ENCODE measurements around the gene LINGO1. TPM values are rescaled to one million over a fixed set of nuclear protein-coding genes. Genes with fewer than 3 reads are reported as not detected.

LINGO1 gene, protein sequence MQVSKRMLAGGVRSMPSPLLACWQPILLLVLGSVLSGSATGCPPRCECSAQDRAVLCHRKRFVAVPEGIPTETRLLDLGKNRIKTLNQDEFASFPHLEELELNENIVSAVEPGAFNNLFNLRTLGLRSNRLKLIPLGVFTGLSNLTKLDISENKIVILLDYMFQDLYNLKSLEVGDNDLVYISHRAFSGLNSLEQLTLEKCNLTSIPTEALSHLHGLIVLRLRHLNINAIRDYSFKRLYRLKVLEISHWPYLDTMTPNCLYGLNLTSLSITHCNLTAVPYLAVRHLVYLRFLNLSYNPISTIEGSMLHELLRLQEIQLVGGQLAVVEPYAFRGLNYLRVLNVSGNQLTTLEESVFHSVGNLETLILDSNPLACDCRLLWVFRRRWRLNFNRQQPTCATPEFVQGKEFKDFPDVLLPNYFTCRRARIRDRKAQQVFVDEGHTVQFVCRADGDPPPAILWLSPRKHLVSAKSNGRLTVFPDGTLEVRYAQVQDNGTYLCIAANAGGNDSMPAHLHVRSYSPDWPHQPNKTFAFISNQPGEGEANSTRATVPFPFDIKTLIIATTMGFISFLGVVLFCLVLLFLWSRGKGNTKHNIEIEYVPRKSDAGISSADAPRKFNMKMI
- polyA plus RNA-seq (2011; rRNA removed) (2.2 and 3.3 TPM in 2 replicates), polyA plus RNA-seq (2017; fragmentation: RNase III; extraction: RNeasy Plus Mini Kit Qiagen cat#74134 plus additional on column Dnase treatment) (2.9 to 3.5 TPM (median 3.3 TPM) in 3 replicates), polyA minus RNA-seq (2011; rRNA and poly(A)+ RNA removed) (4.1 and 4.4 TPM in 2 replicates)
- 10.4 and 14.0 TPM in 2 replicates for polyA plus RNA-seq (2012; cell fraction: cytosol; rRNA removed)
- 8.9 and 11.4 TPM in 2 replicates for polyA plus RNA-seq (2012; cell fraction: nucleus; rRNA removed)

DNA sequence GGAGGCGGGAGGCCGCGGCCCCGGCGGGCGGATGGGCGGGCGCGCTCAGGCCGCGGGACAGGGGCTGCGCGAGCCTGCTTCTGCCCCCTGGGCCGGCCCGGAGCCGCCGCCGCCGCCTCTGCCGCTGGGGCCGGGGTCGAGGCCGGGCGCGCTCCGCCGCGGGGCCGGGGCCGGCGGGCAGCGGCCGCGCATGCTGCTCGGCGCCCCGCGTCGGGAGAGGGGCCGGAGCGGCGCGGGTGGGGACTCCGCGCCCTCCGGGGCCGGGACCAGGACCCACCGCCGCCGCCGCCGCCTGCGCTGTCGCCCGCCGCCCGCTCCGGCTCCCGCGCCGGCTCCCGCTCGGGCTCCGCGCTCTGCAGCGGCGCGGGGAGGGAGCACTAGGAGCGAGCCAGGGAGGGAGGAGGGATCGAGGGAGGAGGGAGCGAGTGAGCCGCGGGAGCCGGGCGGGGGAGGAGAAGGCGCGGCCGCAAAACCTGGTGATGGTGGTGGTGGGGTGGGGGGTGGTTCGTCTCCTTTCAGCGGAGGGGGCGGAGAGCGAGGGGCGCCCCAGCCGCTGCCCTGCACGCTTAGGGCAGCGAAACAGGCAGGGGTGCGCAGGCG is at the start of gene LINGO1:
TSS of gene LINGO1 (minus strand) at position 379 of the 600 bp plus-strand sequence. CDS start 597 bp downstream, outside the sequence.
- Histone ChIP-seq H3K4me1 (peaks cover 10% of the 10 kb centered on the region; the same call in 1 of the 3 replicates), H3K9me3 (no peaks in the 10 kb centered on the region), H3K4me2 (peak within 1 kb of the TSS; percentile 96), H3K27ac (peak within 1 kb of the TSS; percentile 55 to 88), H3K4me3 (peak within 1 kb of the TSS; percentile 50)
- ChIA-PET CTCF (interaction anchor here (0.6 to 9.1 kb wide), 97 partner anchors 9 to 786 kb away, joined by 3 to 271 read pairs (median 4); partner anchors contain the start of gene PSTPIP1), POLR2A (interaction anchor here (1.4 to 1.5 kb wide), 2 partner anchors 89 to 189 kb away, joined by 3 to 8 read pairs; no protein-coding TSS in a partner anchor)
- FAIRE-seq (no peak), ATAC-seq (peak in 1 of 2 experiments; percentile 15; a peak in 4 of 6 replicates), DNase-seq (ENCODE audit: low read depth in 1 of 2, low spot score in 1 of 2) (peak; percentile 37 to 46)
- TF ChIP-seq RFX5 (IDR thresholded peaks at IDR 0.05) = no peak
- TF ChIP-seq ESRRA (IDR thresholded peaks at IDR 0.05; ENCODE audit: borderline replicate concordance, low read length) = no peak
- TF ChIP-seq, protein P1, sequence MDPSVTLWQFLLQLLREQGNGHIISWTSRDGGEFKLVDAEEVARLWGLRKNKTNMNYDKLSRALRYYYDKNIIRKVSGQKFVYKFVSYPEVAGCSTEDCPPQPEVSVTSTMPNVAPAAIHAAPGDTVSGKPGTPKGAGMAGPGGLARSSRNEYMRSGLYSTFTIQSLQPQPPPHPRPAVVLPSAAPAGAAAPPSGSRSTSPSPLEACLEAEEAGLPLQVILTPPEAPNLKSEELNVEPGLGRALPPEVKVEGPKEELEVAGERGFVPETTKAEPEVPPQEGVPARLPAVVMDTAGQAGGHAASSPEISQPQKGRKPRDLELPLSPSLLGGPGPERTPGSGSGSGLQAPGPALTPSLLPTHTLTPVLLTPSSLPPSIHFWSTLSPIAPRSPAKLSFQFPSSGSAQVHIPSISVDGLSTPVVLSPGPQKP (IDR thresholded peaks at IDR 0.05; ENCODE audit: low read depth, low read length) = no peak
- TF ChIP-seq, protein P2, sequence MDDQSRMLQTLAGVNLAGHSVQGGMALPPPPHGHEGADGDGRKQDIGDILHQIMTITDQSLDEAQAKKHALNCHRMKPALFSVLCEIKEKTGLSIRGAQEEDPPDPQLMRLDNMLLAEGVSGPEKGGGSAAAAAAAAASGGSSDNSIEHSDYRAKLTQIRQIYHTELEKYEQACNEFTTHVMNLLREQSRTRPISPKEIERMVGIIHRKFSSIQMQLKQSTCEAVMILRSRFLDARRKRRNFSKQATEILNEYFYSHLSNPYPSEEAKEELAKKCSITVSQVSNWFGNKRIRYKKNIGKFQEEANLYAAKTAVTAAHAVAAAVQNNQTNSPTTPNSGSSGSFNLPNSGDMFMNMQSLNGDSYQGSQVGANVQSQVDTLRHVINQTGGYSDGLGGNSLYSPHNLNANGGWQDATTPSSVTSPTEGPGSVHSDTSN (IDR thresholded peaks at IDR 0.05) = no peak
- no peak for TF ChIP-seq CBX2 (IDR thresholded peaks at IDR 0.05; ENCODE audit: borderline replicate concordance, low read depth)
- no peak for TF ChIP-seq GATA3 (IDR thresholded peaks at IDR 0.05; ENCODE audit: borderline replicate concordance)
- no peak for TF ChIP-seq JUNB (IDR thresholded peaks at IDR 0.05)
- no peak for TF ChIP-seq KDM1A (IDR thresholded peaks at IDR 0.05; ENCODE audit: low read depth)
- TF ChIP-seq NR3C1 (IDR thresholded peaks at IDR 0.05) = no peak
- TF ChIP-seq MYC (IDR thresholded peaks at IDR 0.05; ENCODE audit: borderline replicate concordance, low read length) = no peak
- TF ChIP-seq PHF8 (IDR thresholded peaks at IDR 0.05; ENCODE audit: borderline replicate concordance, low read depth) = no peak
- TF ChIP-seq HDAC2 (IDR thresholded peaks at IDR 0.05) = no peak
- TF ChIP-seq, protein P3, sequence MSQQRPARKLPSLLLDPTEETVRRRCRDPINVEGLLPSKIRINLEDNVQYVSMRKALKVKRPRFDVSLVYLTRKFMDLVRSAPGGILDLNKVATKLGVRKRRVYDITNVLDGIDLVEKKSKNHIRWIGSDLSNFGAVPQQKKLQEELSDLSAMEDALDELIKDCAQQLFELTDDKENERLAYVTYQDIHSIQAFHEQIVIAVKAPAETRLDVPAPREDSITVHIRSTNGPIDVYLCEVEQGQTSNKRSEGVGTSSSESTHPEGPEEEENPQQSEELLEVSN (IDR thresholded peaks at IDR 0.05; ENCODE audit: borderline replicate concordance, low read depth) = no peak
- no peak for TF ChIP-seq ZC3H11A (IDR thresholded peaks at IDR 0.05)
- TF ChIP-seq, protein P4, sequence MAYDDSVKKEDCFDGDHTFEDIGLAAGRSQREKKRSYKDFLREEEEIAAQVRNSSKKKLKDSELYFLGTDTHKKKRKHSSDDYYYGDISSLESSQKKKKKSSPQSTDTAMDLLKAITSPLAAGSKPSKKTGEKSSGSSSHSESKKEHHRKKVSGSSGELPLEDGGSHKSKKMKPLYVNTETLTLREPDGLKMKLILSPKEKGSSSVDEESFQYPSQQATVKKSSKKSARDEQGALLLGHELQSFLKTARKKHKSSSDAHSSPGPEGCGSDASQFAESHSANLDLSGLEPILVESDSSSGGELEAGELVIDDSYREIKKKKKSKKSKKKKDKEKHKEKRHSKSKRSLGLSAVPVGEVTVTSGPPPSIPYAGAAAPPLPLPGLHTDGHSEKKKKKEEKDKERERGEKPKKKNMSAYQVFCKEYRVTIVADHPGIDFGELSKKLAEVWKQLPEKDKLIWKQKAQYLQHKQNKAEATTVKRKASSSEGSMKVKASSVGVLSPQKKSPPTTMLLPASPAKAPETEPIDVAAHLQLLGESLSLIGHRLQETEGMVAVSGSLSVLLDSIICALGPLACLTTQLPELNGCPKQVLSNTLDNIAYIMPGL (CRISPR knock-in tag; IDR thresholded peaks at IDR 0.05; ENCODE audit: borderline replicate concordance) = no peak
- no peak for TF ChIP-seq RCOR1 (IDR thresholded peaks at IDR 0.05; ENCODE audit: low read depth, low read length)
- TF ChIP-seq CHD4 (IDR thresholded peaks at IDR 0.05; ENCODE audit: borderline replicate concordance) = no peak
- TF ChIP-seq HOXB13 (CRISPR knock-in tag; IDR thresholded peaks at IDR 0.05; ENCODE audit: low read depth) = no peak
- WGBS (ENCODE audit: missing lambda C conversion rate) = 3% methylated on average over 13 of the region's 88 CpGs
